Tibial nerve (tissue), 4 donors: ENCODE results near the gene GCHFR.

ENCODE experiments used
- CTCF ChIP-seq, 5 experiments: fragments of 200-600 bp in 3 of 5; fragments of 450-650 bp in 2 of 5; sonication (generic) in 3 of 5; IDR thresholded peaks; one replicate each; pipeline ENCODE4 v1.5.1; 2016 to 2019; ENCODE audit warnings: antibody characterized with exemption in 5 of 5, mild to moderate bottlenecking in 3 of 5, moderate library complexity in 2 of 5
- EP300 ChIP-seq, 2 donors: sonication (generic); formaldehyde crosslinking; IDR thresholded peaks; one replicate each; pipeline ENCODE4 v1.6.1; 2017; ENCODE audit warnings: antibody characterized with exemption in 2 of 2, mild to moderate bottlenecking in 1 of 2

DNA sequence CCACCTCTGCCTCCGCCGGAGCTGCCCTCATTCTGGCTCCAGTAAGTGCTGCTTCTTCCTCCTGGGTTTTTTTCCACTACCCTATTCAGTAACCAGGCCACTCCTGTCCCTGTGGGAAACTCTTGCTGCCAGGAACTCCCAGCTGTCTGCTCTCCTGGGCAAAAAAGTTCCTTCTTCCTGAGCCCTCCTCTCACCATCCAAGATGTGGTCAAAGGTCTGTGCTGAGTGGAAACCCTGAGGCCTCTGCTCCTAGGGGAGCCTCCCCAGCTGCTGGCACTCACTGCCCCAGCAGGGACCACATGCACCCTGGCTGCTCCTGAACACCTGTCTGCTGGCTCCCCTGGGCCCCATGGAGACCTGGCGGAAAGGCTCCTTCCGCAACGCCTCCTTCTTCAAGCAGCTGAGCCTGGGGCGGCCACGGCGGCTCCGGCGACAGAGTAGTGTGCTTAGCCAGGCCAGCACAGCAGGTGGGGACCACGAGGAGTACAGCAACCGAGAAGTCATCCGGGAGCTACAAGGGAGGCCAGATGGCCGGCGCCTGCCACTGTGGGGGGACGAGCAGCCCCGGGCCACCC, 6.4 kb downstream of the GCHFR start:
- TF ChIP-seq EP300 (IDR thresholded peaks at IDR 0.05) = no peak
- TF ChIP-seq CTCF (IDR thresholded peaks at IDR 0.05) = no peak
